H1 (cell line): ENCODE results near the gene ACVR1. TPM values are rescaled to one million over a fixed set of nuclear protein-coding genes. Genes with fewer than 3 reads are reported as not detected.

ENCODE experiments used
- CTCF ChIA-PET: fragments of 300-600 bp; sonication (Branson Sonifier 250); formaldehyde crosslinking; loops from one replicate; lab custom pipeline; 2021; ENCODE audit not compliant: partially characterized antibody; lab: Charles Lee
- POLR2A ChIA-PET: fragments of 300-600 bp; sonication (Branson Sonifier 250); formaldehyde crosslinking; loops from one replicate; lab custom pipeline; 2021; ENCODE audit warnings: inconsistent platforms; ENCODE audit not compliant: partially characterized antibody; lab: Charles Lee
- DNase-seq, 2 experiments: peaks; one replicate each; pipeline versions ENCODE4 v3.0.0 to v3.0.0-alpha.2; 2010 to 2022; ENCODE audit warnings: low spot score in 2 of 2, low read depth in 1 of 2, mixed read lengths in 1 of 2
- FAIRE-seq: peaks from 2 replicates; lab custom pipeline; 2011; peaks lifted over from hg19 to GRCh38; lab: Jason Lieb, UNC
- H2AFZ ChIP-seq: 2 replicates; pipeline ENCODE4 v1.8.1; 2012; ENCODE audit warnings: low read length, inconsistent platforms
- H2AK5ac ChIP-seq: 2 replicates; pipeline ENCODE4 v1.6.1; 2013; ENCODE audit warnings: low read depth, low read length
- H2BK120ac ChIP-seq: replicated peaks from 2 replicates; pipeline ENCODE3; 2013; ENCODE audit warnings: low read depth, low read length, inconsistent platforms
- H2BK12ac ChIP-seq: 2 replicates; pipeline ENCODE4 v1.6.1; 2013; ENCODE audit warnings: low read depth, low read length
- H2BK15ac ChIP-seq: 2 replicates; pipeline ENCODE4 v1.6.1; 2013; ENCODE audit warnings: low read length
- H2BK20ac ChIP-seq: 2 replicates; pipeline ENCODE4 v1.6.1; 2013; ENCODE audit warnings: low read length
- H2BK5ac ChIP-seq: 2 replicates; pipeline ENCODE4 v1.6.1; 2013; ENCODE audit warnings: low read depth, low read length
- H3K14ac ChIP-seq: 2 replicates; pipeline ENCODE4 v1.6.1; 2013; ENCODE audit warnings: inconsistent platforms; ENCODE audit not compliant: insufficient read length
- H3K18ac ChIP-seq: 2 replicates; pipeline ENCODE4 v1.6.1; 2013; ENCODE audit warnings: low read length; ENCODE audit errors: extremely low read depth
- H3K23ac ChIP-seq: 2 replicates; pipeline ENCODE4 v1.6.1; 2013; ENCODE audit warnings: inconsistent platforms; ENCODE audit not compliant: insufficient read length
- H3K23me2 ChIP-seq: 2 replicates; pipeline ENCODE4 v1.6.1; 2013; ENCODE audit warnings: low read depth, low read length
- H3K27ac ChIP-seq: 2 replicates; pipeline ENCODE4 v1.6.1; 2011; ENCODE audit warnings: low read depth, low read length, inconsistent platforms
- H3K27me3 ChIP-seq, 4 experiments: replicated peaks in 1 of 4; 1 replicate in 1 of 4; 2 replicates in 3 of 4; pipeline versions ENCODE4 v1.6.1 to v1.8.1; 2011 to 2013; ENCODE audit warnings: low read length in 3 of 4, mild to moderate bottlenecking in 3 of 4, inconsistent platforms in 2 of 4, mixed read lengths in 2 of 4, moderate library complexity in 1 of 4; ENCODE audit not compliant: control insufficient read depth in 3 of 4, insufficient read depth in 3 of 4; ENCODE audit errors: extremely low read depth in 1 of 4
- H3K36me3 ChIP-seq, 4 experiments: 2 replicates each; pipeline versions ENCODE4 v1.6.1 to v1.8.1; 2011 to 2013; ENCODE audit warnings: mild to moderate bottlenecking in 4 of 4, low read length in 3 of 4, moderate library complexity in 2 of 4, control low read depth in 1 of 4, inconsistent platforms in 1 of 4; ENCODE audit not compliant: insufficient read depth in 4 of 4, control insufficient read depth in 2 of 4
- H3K4ac ChIP-seq: replicated peaks from 2 replicates; pipeline ENCODE3; 2013; ENCODE audit warnings: low read length, low read depth, mixed read lengths, inconsistent platforms; ENCODE audit not compliant: insufficient read length
- H3K4me1 ChIP-seq, 4 experiments: replicated peaks in 1 of 4; 1 replicate in 1 of 4; 2 replicates in 3 of 4; pipeline versions ENCODE4 v1.6.1 to v1.8.1; 2011 to 2013; ENCODE audit warnings: low read length in 3 of 4, inconsistent platforms in 2 of 4, mixed read lengths in 1 of 4; ENCODE audit not compliant: insufficient read depth in 4 of 4, control insufficient read depth in 3 of 4
- H3K4me2 ChIP-seq, 2 experiments: 2 replicates each; pipeline versions ENCODE4 v1.6.1 to v1.8.1; 2011 to 2013; ENCODE audit warnings: low read depth in 2 of 2, low read length in 2 of 2, control low read depth in 1 of 2, inconsistent platforms in 1 of 2, mild to moderate bottlenecking in 1 of 2; ENCODE audit not compliant: insufficient read depth in 1 of 2
- H3K4me3 ChIP-seq, 4 experiments: fragments of 200-600, 300-600 bp in 1 of 4; sonication (generic), shearing (Covaris generic), sonication (Bioruptor Twin) in 1 of 4; 2 replicates each; pipeline versions ENCODE4 v1.5.1 to v1.8.1; 2011 to 2016; ENCODE audit warnings: low read length in 4 of 4, low read depth in 3 of 4, control low read depth in 2 of 4, inconsistent platforms in 2 of 4, mild to moderate bottlenecking in 2 of 4, mixed read lengths in 1 of 4, moderate library complexity in 1 of 4; ENCODE audit not compliant: insufficient read depth in 2 of 4; ENCODE audit errors: extremely low read depth in 1 of 4
- H3K56ac ChIP-seq: replicated peaks from 2 replicates; pipeline ENCODE3; 2013; ENCODE audit warnings: low read depth, mild to moderate bottlenecking, mixed read lengths, low read length, inconsistent platforms; ENCODE audit not compliant: insufficient read length
- H3K79me1 ChIP-seq: 2 replicates; pipeline ENCODE4 v1.6.1; 2013; ENCODE audit warnings: low read depth, low read length, control low read depth
- H3K79me2 ChIP-seq, 2 experiments: 2 replicates each; pipeline versions ENCODE4 v1.6.1 to v1.8.1; 2012 to 2013; ENCODE audit warnings: low read length in 2 of 2, mild to moderate bottlenecking in 2 of 2, inconsistent platforms in 1 of 2; ENCODE audit not compliant: insufficient read depth in 2 of 2, control insufficient read depth in 1 of 2
- H3K9ac ChIP-seq, 4 experiments: replicated peaks in 1 of 4; 1 replicate in 1 of 4; 2 replicates in 3 of 4; pipeline versions ENCODE4 v1.6.1 to v1.8.1; 2011 to 2013; ENCODE audit warnings: low read depth in 3 of 4, low read length in 3 of 4, control low read depth in 2 of 4, mild to moderate bottlenecking in 2 of 4, moderate library complexity in 2 of 4, inconsistent platforms in 1 of 4; ENCODE audit errors: extremely low read depth in 1 of 4
- H3K9me3 ChIP-seq, 2 experiments: 2 replicates each; pipeline versions ENCODE4 v1.6.1 to v1.8.1; 2012 to 2013; ENCODE audit warnings: mild to moderate bottlenecking in 2 of 2, moderate library complexity in 2 of 2, control low read depth in 1 of 2, inconsistent platforms in 1 of 2, low read depth in 1 of 2, low read length in 1 of 2, mixed read lengths in 1 of 2; ENCODE audit not compliant: insufficient read depth in 2 of 2
- H4K20me1 ChIP-seq, 2 experiments: replicated peaks in 1 of 2; 2 replicates each; pipeline versions ENCODE3 to v1.8.1; 2011 to 2013; ENCODE audit warnings: inconsistent platforms in 2 of 2, low read length in 2 of 2, mild to moderate bottlenecking in 1 of 2; ENCODE audit not compliant: insufficient read depth in 2 of 2, control insufficient read depth in 1 of 2
- H4K5ac ChIP-seq: 2 replicates; pipeline ENCODE4 v1.6.1; 2013; ENCODE audit warnings: low read length, low read depth, mixed read lengths, inconsistent platforms; ENCODE audit not compliant: insufficient read length
- H4K8ac ChIP-seq: 2 replicates; pipeline ENCODE4 v1.8.0; 2013; ENCODE audit warnings: mild to moderate bottlenecking, moderate library complexity, low read length, inconsistent platforms; ENCODE audit not compliant: insufficient read depth; ENCODE audit errors: extremely low read depth
- H4K91ac ChIP-seq: replicated peaks from 2 replicates; pipeline ENCODE3; 2013; ENCODE audit warnings: low read length, mixed read lengths, inconsistent platforms; ENCODE audit not compliant: insufficient read length
- ASH2L ChIP-seq: fragments of 200-600, 300-600 bp; sonication (generic); IDR thresholded peaks from one replicate; pipeline ENCODE4 v1.7.1; 2017; ENCODE audit warnings: low read length
- RFX5 ChIP-seq: IDR thresholded peaks from 2 replicates; pipeline ENCODE4 v1.6.1; 2011; ENCODE audit warnings: low read depth, low read length, improper control_type of control experiment, borderline replicate concordance
- RXRA ChIP-seq: IDR thresholded peaks from 2 replicates; pipeline ENCODE4 v1.6.1; 2011; ENCODE audit warnings: low read depth, mild to moderate bottlenecking, low read length, moderate library complexity; ENCODE audit not compliant: insufficient read depth
- WGBS, 2 experiments: shearing (Covaris generic) in 1 of 2; methylation state at CpG; one replicate each; pipeline versions ENCODE4 v1.1.6 to v1.1.7; 2013 to 2015; ENCODE audit warnings: low lambda C conversion rate in 2 of 2, mixed read lengths in 2 of 2, inconsistent platforms in 1 of 2, low coverage in 1 of 2, missing lambda C conversion rate in 1 of 2; ENCODE audit not compliant: insufficient replicate concordance in 2 of 2, insufficient coverage in 1 of 2, insufficient read length in 1 of 2; ENCODE audit errors: extremely low coverage in 1 of 2, missing lambda C conversion rate in 1 of 2; 5-methylcytosine and 5-hydroxymethylcytosine counted together
- polyA plus RNA-seq, 7 experiments: library from polyadenylated mRNA; depleted of rRNA in 3 of 7; stranded (reverse) in 5 of 7; unstranded in 2 of 7; fragments of >200 nt in 5 of 7; fragments of 200-250 nt in 2 of 7; gene quantifications; 1 replicate in 5 of 7; 2 replicates in 1 of 7; 4 replicates in 1 of 7; pipeline versions ENCODE4 v1.2.1 to v1.2.3, GENCODE V29; 2011 to 2013; ENCODE audit warnings: missing spikeins in 2 of 7, mixed read lengths in 2 of 7
- total RNA-seq: library from RNA; stranded (reverse); fragmentation: NEBNext Ultra II Directional; extraction: Animal tissue kit (Norgen Biotek cat#: 25700); gene quantifications from 2 replicates; pipeline ENCODE4 v1.2.1, GENCODE V29; 2021

ACVR1 gene
- total and polyA plus RNA-seq, 2 of the 8 experiments (the other 6 are each of a cell fraction or from before 2014, with no cell fraction given), result 8.5 to 17.7 TPM

- POLR2A ChIA-PET, result no interaction called here
- Histone ChIP-seq H3K9me3 (no peaks in the 10 kb centered on the region), H3K56ac (no peak overlapping the region), H2BK120ac (no peak overlapping the region), H4K5ac (no peak overlapping the region), H3K4me1 (no peaks in the 10 kb centered on the region), H3K14ac (no peak overlapping the region), H3K4me3 (no peak overlapping the region), H3K36me3 (no peaks in the 10 kb centered on the region), H2AFZ (no peak overlapping the region)
- 91% methylated on average over 1 of the region's 1 CpG; no CpG with 5 or more reads in 1 of the 2 experiments for WGBS, 2 experiments
- TF ChIP-seq ASH2L (no peak), RFX5 (no peak), RXRA (no peak)
- TF ChIP-seq, all 59 proteins: peak for 0
- no peak overlapping the region for H3K18ac ChIP-seq
- no peak overlapping the region for H3K4me2 ChIP-seq
- no peak overlapping the region for H3K27ac ChIP-seq
- H4K91ac ChIP-seq, result no peak overlapping the region
- H3K79me2 ChIP-seq, result no peaks in the 10 kb centered on the region
- no peak overlapping the region for H2BK15ac ChIP-seq
- no peak overlapping the region for H2BK12ac ChIP-seq
- H2BK5ac ChIP-seq, result no peak overlapping the region
- no peaks in the 10 kb centered on the region; the same call in 1 of the 2 replicates for H3K79me1 ChIP-seq
- CTCF ChIA-PET, result no interaction called here
- no peak for FAIRE-seq
- H3K23ac ChIP-seq, result no peak overlapping the region
- H4K8ac ChIP-seq, result no peak overlapping the region
- H3K4ac ChIP-seq, result no peak overlapping the region
- no peak for DNase-seq
- H2AK5ac ChIP-seq, result no peak overlapping the region
- no peaks in the 10 kb centered on the region for H3K27me3 ChIP-seq
- no peaks in the 10 kb centered on the region for H4K20me1 ChIP-seq
- no peak overlapping the region for H3K9ac ChIP-seq
- no peaks in the 10 kb centered on the region for H3K23me2 ChIP-seq
- H2BK20ac ChIP-seq, result no peak overlapping the region
These were observed 60.7 kb downstream of the ACVR1 start for GRCh38 chr2:157815421-157815820.
